Measurements from ENCODE around the gene MS4A4E.
"Not testable (repeated sequence)": the region's sequence is repeated elsewhere in the genome, so short reads cannot be mapped to it uniquely, and the experiment has no call there.

Gene MS4A4E

DNA sequence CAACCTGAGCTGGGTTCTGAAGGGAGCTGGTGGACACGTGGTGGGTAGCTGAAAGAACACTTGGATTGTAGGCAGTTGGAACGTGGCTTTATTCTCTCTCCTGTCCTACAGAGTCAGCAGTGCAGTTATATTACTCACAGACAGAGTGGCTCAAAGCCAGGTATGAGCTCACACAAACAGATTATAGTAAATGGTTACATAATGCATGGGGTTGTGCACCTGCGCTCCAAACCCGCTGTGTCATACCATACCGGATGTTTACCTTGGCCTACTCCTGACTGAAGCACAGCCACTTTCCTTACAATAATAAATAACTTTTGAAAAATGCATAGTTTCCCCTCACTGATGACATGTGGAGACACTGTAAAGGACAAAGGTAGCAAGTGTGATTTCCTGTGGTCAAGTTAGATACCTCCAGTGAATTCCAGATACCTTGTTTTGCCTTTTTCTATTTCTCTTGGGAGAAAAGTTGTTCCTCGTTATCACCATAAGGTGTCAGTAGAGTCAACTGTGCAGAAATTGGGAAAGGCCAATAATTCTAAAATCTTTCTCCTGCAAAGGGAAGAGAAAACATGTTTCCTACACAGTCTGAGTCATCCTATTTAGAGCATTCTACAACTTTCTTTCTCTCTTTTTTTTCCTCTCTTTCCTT is 73.5 kb downstream of the MS4A4E start:
- peak; percentile 66 for DNase-seq

DNA sequence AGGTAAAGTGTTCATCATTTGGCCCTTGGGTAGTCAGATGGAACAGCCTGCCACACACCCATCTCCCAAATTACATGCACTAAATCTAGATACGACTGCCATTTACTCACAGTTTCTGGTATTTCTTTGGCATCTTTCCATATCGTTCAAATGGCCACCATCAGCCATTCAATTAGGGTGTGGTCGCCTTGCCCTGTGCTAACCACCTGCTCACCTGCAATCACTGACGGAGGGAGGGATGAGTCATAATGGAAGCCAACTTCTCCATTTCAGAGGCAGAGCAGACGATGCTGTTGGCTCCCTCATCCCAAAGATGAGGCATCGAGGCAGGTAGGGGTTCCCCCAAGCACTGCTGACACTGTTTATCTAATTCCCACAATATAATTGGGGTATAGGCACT is 74.6 kb downstream of the MS4A4E start:
- DNase-seq: no peak

DNA sequence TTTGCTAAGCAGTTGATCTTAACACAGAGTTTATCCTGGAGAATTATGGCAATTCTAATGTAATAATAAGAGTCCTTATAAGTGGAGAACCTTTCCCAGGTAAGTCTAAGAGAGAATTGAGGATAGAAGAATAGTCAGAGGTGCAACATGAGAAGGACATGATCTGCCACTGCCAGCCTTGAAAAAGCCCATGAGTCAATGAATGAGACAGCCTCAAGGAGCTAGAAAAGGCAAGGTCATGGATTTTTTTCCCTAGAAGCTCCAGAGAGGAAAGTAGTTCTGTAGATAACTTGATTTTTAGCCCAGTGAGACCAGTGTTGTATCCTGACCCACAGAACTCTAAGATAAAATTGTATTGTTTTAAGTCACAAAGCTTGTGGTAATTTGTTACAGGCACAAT is 77.0 kb downstream of the MS4A4E start:
- no peak for DNase-seq

DNA sequence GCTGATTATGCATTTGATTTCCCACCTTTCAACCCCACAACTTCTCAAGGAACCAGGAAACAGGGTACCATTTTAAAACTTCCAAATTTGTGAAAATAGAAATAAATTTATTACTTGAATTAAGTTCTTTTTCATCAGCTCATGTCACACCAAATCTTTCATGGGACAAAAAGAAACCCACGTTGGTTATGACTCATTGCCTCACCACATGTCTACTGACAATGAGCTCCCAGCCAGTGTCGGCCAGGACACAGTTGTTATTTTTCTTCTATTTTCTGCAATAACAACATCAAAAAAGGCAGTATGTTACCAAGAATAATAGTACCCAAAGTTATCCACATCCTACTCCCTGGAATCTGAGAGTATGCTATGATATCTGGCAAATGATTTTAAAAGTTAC is 77.4 kb downstream of the MS4A4E start:
- DNase-seq: no peak

DNA sequence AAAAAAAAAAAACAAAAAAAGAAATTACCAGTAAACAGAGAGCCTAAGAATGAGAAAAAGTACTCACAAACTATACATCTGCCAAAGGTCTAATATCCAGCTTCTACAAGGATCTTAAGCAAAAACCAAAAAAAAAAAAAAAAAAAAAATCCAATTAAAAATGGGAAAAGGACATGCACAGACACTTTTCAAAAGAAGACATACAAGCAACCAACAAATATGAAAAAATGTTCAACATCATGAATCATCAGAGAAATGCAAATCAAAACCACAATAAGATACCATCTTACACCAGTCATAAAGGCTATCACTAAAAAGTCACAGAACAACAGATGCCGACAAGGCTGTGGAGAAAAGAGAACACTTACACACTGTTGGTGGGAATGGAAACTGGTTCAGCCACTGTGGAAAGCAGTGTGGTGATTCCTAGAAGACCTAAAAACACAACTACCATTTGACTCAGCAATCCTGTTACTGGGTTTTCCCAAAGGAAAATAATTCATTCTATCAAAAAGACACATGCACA is 78.3 kb downstream of the MS4A4E start:
- no peak for DNase-seq

DNA sequence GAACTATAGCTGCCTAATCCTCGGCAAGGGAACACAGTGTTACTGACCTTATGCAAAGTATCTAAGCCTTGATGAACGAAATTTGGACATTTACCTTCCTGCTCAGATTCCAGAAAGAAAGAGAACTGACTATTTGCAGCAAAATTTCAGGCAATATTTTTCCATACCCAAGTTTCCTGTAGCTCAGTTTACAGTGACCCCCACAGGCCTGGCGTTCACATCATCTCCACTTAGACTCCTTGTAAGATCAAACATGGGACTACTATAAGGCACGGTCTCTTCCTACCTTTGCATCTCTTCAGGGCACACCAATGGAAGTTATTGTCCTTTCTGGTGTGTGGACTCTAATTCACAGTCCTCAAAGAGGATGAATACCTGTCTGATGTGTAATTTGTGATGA is 81.2 kb downstream of the MS4A4E start:
- no peak for DNase-seq

DNA sequence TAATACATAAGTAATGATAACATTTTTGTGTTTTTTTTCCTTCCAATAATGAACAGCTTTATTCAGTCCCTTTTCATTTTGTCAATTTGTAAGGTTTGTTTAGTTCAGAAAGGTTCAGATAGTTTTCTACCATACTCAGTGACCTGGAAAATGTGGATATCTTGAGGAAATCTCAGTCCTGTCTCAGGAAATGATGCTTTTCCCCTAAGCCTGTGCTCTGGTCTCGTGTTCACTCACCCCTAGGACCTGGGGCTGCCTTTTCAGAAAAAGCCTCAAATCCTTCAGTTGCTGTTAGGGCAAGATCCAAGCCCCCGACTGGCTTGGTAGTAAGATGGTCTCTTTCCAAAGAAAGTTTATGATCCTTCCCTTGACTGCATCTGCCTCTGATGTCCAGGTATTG is 81.8 kb downstream of the MS4A4E start:
- no peak for DNase-seq

DNA sequence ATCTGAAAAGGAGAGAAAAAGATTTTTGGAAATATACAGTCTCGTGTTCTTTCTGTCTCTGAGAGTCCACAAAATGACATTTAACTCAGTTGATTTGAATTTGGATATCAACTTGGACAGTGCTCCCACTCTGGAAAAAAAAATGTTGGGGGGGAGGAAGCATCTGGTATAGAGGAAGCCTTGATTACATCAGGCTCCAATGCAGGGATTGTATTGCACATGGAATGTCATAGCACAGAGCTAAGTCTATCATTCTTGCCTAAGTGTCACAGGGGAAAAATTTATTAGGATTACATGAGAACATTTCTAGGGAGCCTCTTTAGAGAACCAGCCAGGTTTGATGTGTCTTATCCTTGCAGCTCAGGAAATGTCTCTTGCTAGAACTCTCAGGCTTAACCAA is 83.1 kb downstream of the MS4A4E start:
- DNase-seq: no peak

DNA sequence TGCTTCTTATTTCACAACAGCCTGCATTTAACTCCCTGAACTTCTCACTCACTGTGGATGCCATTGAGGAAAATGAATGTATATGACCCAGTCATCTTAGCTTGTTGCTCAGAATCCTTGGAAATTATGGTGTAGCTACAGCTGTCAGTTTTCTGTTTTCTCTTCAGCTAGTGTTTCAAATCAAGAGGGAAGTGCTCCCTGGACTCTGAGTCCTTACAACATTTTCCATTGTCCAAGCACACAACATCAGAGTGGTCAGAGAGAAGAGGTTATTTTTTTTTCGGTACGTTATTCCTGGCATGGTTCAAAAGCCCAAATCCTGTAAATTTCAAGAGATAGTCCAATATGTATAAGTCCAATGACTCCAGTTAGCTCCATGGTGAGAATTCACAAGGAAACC is 83.7 kb downstream of the MS4A4E start:
- DNase-seq: no peak

DNA sequence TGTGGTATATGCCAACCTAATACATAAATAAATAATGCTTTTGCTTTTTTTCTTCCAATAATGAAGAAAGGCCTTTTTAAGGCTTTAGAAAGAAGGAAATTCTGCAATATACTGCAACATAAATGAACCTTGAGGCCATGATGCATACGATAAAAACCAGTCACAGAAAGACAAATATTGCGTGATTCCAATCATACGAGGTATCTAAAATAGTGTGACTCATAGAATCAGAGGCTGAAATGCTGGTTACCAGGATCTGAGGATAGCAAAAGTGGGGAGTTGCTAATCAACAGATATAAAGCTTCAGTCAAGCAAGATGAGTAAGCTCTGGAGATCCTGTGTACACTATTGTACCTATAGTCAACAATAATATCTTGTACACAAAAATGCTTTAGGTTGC is 84.3 kb downstream of the MS4A4E start:
- no peak for DNase-seq

DNA sequence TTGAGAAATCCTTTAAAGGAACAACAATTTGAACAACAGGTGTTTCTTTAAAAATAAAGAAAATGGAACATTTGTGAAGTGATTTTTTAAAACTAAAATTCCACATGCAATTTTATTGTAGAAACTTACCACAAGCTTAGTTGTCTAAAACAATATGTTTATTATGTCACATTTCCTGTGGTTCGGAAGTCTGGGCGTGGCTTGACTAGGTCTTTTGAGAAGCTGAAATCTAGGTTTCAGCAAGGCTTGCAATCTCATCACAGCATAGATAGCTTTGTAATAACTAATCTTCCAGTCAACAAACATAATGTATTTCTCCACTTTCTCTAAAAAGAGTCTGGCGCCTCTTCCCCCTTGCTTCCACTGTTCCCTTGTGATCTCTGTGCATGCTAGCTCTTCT is 87.0 kb downstream of the MS4A4E start:
- DNase-seq: no peak

DNA sequence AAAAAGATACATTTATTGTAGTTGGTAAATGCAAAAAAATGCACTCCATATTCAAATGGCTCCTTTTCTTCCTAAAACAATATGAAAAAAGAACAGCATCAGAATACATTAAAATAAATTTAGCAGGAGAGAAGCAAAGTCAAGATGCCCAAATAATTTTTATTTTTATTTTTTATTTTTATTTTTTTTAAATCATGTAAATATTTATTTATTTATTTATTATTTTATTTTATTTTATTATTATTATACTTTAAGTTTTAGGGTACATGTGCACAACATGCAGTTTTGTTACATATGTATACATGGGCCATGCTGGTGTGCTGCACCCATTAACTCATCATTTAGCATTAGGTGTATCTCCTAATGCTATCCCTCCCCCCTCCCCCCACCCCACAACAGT is 90.2 kb downstream of the MS4A4E start:
- DNase-seq: not testable (repeated sequence)

DNA sequence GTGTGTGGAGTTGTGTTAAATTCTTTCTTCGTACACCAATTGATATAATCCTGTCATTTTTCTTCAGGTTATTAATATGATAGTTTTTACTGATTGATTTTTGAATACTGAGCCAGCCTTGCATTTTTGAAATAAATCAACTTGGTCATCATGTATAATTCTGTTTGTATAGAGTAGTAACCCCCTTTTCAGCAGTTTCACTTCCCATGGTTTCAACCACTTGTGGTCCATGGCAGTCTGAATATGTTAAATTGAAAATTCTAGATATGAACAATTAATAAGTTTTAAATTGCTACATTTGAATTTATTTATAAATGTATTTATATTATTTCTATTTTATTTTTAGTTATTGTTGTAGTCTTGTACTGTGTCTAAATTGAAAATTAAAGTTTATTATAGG is 92.7 kb downstream of the MS4A4E start:
- no peak for DNase-seq

Data from NCI-H226 (cell line).